Measurements from ENCODE around the gene FLYWCH1.

GRCh38 chr16:2898831-2899563 is 12.7 kb upstream of the FLYWCH1 start:
- TF ChIP-seq TARDBP (IDR thresholded peaks at IDR 0.05) (no peak), SUZ12 (IDR thresholded peaks at IDR 0.05) (no peak), ZNF384 (IDR thresholded peaks at IDR 0.05) (no peak), NFRKB (IDR thresholded peaks at IDR 0.05) (no peak), ARNT (IDR thresholded peaks at IDR 0.05) (no peak), HDGF (IDR thresholded peaks at IDR 0.05; ENCODE audit: borderline replicate concordance) (no peak), ELF4 (IDR thresholded peaks at IDR 0.05) (no peak), BHLHE40 (IDR thresholded peaks at IDR 0.05; ENCODE audit: borderline replicate concordance) (no peak), FOXM1 (IDR thresholded peaks at IDR 0.05; ENCODE audit: borderline replicate concordance) (no peak), SP1 (IDR thresholded peaks at IDR 0.05) (no peak), FOXK2 (IDR thresholded peaks at IDR 0.05) (no peak)
- TF ChIP-seq, protein P1, sequence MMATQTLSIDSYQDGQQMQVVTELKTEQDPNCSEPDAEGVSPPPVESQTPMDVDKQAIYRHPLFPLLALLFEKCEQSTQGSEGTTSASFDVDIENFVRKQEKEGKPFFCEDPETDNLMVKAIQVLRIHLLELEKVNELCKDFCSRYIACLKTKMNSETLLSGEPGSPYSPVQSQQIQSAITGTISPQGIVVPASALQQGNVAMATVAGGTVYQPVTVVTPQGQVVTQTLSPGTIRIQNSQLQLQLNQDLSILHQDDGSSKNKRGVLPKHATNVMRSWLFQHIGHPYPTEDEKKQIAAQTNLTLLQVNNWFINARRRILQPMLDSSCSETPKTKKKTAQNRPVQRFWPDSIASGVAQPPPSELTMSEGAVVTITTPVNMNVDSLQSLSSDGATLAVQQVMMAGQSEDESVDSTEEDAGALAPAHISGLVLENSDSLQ (IDR thresholded peaks at IDR 0.05), result no peak
